ENCODE data around the gene IMPG1.
"Not testable (repeated sequence)": the region's sequence is repeated elsewhere in the genome, so short reads cannot be mapped to it uniquely, and the experiment has no call there.

Gene IMPG1

DNA sequence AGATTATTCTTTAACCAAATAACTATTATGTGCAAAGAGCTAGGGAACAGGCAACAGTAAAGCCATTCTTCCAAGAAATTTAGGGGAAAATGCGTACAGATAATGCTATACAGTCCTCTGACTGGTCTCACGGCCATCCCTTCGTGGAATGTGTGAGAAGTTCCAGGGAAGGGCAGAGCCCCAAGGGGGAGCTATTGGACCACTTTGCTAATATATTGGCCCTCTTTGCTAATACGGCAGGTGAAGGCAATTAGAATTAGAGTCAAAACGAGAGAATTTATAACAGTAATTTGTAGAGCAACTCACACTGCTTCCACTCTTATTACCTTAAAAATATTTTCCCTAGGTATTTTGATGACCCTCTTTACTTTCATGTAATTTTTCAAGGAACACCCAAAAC lies 140.4 kb downstream of the IMPG1 start:
- H3K27ac ChIP-seq (ENCODE audit: low read depth, low read length) = no peak overlapping the region
- H3K9ac ChIP-seq (ENCODE audit: low read length) = no peak overlapping the region

DNA sequence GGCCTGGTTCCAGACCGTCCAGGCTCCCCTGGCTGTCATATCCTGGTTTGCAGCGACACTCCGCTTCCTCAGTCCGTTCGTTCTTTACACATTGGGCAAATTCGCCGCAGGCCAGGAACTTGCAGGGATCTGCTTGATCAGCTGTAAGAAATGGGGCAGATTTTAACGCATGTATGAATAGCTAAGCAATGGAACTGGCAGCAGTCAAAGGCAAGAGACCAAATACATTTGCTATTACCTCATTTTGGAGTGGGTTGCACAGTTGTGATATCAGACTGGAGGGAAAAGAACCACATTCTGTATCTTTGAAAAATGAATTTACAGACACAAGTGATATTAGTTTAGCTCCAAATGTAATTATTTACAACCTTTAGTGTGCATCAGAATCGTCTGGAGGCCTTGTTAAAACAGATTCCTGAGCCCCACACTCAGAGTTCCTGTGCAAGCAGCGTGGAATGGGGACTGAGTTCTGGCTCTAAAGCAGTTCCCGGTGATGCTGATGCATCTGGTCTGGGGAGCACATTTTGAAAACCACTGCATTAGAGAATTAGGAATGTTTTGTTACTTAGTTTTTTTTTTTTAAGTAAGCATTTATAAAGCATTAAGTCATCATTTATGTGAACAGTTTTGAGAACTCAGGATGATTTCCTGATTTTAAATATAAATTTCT lies 141.3 kb downstream of the IMPG1 start:
- Histone ChIP-seq H3K4me1 (ENCODE audit: control insufficient read depth, insufficient read depth, low read length) (peaks cover 12% of the 10 kb centered on the region; the same call in 1 of the 2 replicates), H3K27me3 (ENCODE audit: control insufficient read depth, insufficient read depth, low read length) (peaks cover 6% of the 10 kb centered on the region), H3K4me3 (ENCODE audit: low read depth, low read length) (no peak overlapping the region), H3K9ac (ENCODE audit: low read length) (no peak overlapping the region), H3K9me3 (ENCODE audit: control insufficient read depth, insufficient read depth, low read depth, low read length) (no peaks in the 10 kb centered on the region), H3K27ac (ENCODE audit: low read depth, low read length) (no peak overlapping the region), H3K36me3 (ENCODE audit: control insufficient read depth, insufficient read depth, low read length) (no peaks in the 10 kb centered on the region)

More for the DNA sequence above, 140.4 kb downstream of the IMPG1 start:
- no peak overlapping the region for H3K4me3 ChIP-seq (ENCODE audit: low read depth, low read length)
- peaks cover 15% of the 10 kb centered on the region for H3K27me3 ChIP-seq (ENCODE audit: control insufficient read depth, insufficient read depth, low read length)
- H3K4me1 ChIP-seq (ENCODE audit: control insufficient read depth, insufficient read depth, low read length) = peaks cover 12% of the 10 kb centered on the region; the same call in 1 of the 2 replicates
- no peaks in the 10 kb centered on the region for H3K9me3 ChIP-seq (ENCODE audit: control insufficient read depth, insufficient read depth, low read depth, low read length)
- no peaks in the 10 kb centered on the region for H3K36me3 ChIP-seq (ENCODE audit: control insufficient read depth, insufficient read depth, low read length)

DNA sequence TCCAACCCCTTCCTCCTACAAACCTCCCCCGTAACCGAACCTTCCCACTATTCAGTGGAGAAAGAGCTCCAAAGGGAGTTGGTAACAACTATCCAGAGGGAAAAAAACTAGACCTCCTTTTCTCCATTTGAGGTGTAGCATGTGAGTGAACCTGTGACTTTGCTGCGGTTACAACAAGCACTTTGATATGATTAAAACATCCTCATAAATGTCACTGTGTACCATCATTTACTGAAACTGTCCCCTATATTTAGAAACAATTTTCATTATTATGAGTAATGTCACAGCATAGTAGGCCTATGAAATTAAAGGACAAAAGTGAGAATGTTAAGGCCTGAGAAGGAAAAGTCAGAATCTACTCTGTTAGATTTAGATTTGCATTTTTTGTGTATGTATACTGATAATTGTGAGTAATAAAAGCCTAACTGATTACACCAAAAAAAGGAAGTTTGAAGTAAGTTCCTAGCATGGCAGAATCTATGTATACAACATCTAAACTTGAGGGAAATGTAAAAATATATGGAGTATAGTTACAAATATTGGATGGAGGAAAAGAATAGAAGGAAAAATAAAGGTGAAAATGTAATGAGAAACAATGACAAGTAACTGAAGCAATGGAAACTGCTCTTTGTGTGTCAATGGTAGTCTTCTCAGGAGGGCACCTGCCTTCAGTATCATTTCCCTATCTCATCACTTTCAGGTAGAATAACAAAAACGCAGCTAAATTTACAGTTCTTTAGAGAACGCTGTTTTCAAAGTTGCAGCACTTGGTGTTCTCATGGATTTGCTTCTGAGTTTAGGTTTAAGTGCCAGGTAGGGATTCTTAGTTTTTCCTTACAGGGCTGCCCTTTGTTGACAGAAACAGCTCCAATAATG lies 145.9 kb downstream of the IMPG1 start:
- no peaks in the 10 kb centered on the region for H3K27me3 ChIP-seq (ENCODE audit: control insufficient read depth, insufficient read depth, low read length)
- H3K4me3 ChIP-seq (ENCODE audit: low read depth, low read length) = no peak overlapping the region
- no peaks in the 10 kb centered on the region for H3K9me3 ChIP-seq (ENCODE audit: control insufficient read depth, insufficient read depth, low read depth, low read length)
- H3K27ac ChIP-seq (ENCODE audit: low read depth, low read length) = no peak overlapping the region
- no peaks in the 10 kb centered on the region for H3K36me3 ChIP-seq (ENCODE audit: control insufficient read depth, insufficient read depth, low read length)
- H3K4me1 ChIP-seq (ENCODE audit: control insufficient read depth, insufficient read depth, low read length) = no peaks in the 10 kb centered on the region
- no peak overlapping the region for H3K9ac ChIP-seq (ENCODE audit: low read length)

DNA sequence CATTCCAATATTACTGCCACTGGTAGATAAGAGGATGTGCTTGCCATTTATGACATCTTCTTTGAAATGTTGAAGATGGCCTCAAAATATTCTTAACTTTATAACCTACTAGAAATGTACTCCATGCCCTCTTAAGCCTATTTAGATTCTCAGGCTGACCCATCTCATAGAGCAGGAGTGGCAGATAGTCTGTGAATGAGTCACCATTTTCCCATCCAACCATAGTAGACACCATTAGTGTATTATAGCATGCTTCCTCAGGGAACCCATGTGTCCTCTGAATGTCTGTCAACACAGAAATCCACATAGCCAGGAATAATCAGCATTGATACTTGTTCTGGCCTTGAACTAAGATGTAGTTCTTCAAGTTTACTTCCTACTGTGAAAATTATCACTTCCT lies 150.2 kb downstream of the IMPG1 start:
- no peaks in the 10 kb centered on the region for H3K9me3 ChIP-seq (ENCODE audit: control insufficient read depth, insufficient read depth, low read depth, low read length)
- peaks cover 4% of the 10 kb centered on the region; the same call in 1 of the 2 replicates for H3K4me1 ChIP-seq (ENCODE audit: control insufficient read depth, insufficient read depth, low read length)
- no peaks in the 10 kb centered on the region for H3K27me3 ChIP-seq (ENCODE audit: control insufficient read depth, insufficient read depth, low read length)
- H3K4me3 ChIP-seq (ENCODE audit: low read depth, low read length) = no peak overlapping the region
- no peak overlapping the region for H3K27ac ChIP-seq (ENCODE audit: low read depth, low read length)
- no peak overlapping the region for H3K9ac ChIP-seq (ENCODE audit: low read length)
- no peaks in the 10 kb centered on the region for H3K36me3 ChIP-seq (ENCODE audit: control insufficient read depth, insufficient read depth, low read length)

DNA sequence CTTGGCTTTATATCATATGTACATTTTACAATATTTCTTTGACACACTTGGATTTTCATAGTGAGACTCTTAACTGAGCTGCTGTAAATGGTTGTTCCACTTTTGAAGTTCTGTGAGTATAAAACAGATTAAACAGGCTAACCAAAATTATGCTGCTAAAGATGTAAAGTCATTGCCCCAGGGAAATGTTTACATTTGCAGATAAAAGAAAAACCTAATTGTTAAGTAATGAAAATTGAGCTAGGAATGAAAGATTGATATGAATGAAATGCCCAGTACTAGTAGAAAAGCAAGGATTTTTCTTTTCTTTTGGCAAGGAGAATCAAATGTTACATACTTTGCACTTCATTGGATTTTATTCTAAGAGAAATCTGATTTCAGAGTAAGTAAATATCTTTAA lies 159.4 kb downstream of the IMPG1 start:
- Histone ChIP-seq H3K9ac (ENCODE audit: low read length) (no peak overlapping the region), H3K4me3 (ENCODE audit: low read depth, low read length) (no peak overlapping the region), H3K4me1 (ENCODE audit: control insufficient read depth, insufficient read depth, low read length) (peaks cover 5% of the 10 kb centered on the region; the same call in 1 of the 2 replicates), H3K27ac (ENCODE audit: low read depth, low read length) (no peak overlapping the region), H3K9me3 (ENCODE audit: control insufficient read depth, insufficient read depth, low read depth, low read length) (no peaks in the 10 kb centered on the region), H3K27me3 (ENCODE audit: control insufficient read depth, insufficient read depth, low read length) (no peaks in the 10 kb centered on the region), H3K36me3 (ENCODE audit: control insufficient read depth, insufficient read depth, low read length) (peaks cover 6% of the 10 kb centered on the region)

DNA sequence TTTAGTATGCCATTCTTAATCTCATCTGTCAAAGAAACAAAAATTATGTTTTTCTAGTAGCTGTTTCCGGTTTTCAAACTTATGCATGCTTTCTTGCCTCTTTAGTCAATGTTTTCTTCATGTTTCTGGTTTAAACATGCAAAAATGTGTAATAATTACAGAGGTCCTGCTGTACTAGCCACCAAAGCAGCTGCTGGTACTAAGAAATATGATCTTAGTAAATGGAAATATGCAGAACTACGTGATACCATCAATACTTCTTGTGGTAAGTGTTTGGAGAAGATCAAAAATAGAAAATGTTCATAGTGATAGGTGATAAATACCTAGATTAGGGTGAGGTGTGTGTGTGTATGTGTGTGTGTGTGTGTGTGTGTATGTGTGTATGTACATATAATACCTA lies 165.0 kb downstream of the IMPG1 start:
- no peaks in the 10 kb centered on the region for H3K27me3 ChIP-seq (ENCODE audit: control insufficient read depth, insufficient read depth, low read length)
- H3K4me1 ChIP-seq (ENCODE audit: control insufficient read depth, insufficient read depth, low read length) = no peaks in the 10 kb centered on the region
- H3K36me3 ChIP-seq (ENCODE audit: control insufficient read depth, insufficient read depth, low read length) = no peaks in the 10 kb centered on the region
- no peak overlapping the region for H3K27ac ChIP-seq (ENCODE audit: low read depth, low read length)
- H3K9ac ChIP-seq (ENCODE audit: low read length) = no peak overlapping the region
- no peak overlapping the region for H3K4me3 ChIP-seq (ENCODE audit: low read depth, low read length)
- H3K9me3 ChIP-seq (ENCODE audit: control insufficient read depth, insufficient read depth, low read depth, low read length) = peaks cover 2% of the 10 kb centered on the region; the same call in 1 of the 2 replicates

DNA sequence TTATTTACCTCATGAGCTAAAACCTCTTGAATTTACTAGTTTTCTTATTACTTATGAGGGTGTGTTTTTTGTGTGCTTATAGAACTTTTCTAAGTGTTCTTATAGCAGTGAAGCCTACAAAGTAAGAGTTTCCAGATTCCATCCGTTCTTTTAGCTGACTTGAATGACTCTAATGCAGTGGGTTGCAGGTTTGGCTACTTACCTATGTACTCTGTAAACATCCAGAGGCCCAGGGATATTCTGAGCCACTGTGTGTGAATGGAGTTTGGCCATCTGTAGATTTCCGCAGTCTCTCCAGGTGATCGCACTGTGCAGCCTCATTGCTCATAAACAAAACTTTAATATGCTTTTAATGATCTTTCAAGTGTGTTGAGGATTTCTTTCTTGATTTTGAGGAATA lies 165.6 kb downstream of the IMPG1 start:
- H3K9me3 ChIP-seq (ENCODE audit: control insufficient read depth, insufficient read depth, low read depth, low read length) = peaks cover 2% of the 10 kb centered on the region; the same call in 1 of the 2 replicates
- H3K27me3 ChIP-seq (ENCODE audit: control insufficient read depth, insufficient read depth, low read length) = no peaks in the 10 kb centered on the region
- no peak overlapping the region for H3K27ac ChIP-seq (ENCODE audit: low read depth, low read length)
- no peak overlapping the region for H3K9ac ChIP-seq (ENCODE audit: low read length)
- H3K36me3 ChIP-seq (ENCODE audit: control insufficient read depth, insufficient read depth, low read length) = no peaks in the 10 kb centered on the region
- no peak overlapping the region for H3K4me3 ChIP-seq (ENCODE audit: low read depth, low read length)
- H3K4me1 ChIP-seq (ENCODE audit: control insufficient read depth, insufficient read depth, low read length) = no peaks in the 10 kb centered on the region

DNA sequence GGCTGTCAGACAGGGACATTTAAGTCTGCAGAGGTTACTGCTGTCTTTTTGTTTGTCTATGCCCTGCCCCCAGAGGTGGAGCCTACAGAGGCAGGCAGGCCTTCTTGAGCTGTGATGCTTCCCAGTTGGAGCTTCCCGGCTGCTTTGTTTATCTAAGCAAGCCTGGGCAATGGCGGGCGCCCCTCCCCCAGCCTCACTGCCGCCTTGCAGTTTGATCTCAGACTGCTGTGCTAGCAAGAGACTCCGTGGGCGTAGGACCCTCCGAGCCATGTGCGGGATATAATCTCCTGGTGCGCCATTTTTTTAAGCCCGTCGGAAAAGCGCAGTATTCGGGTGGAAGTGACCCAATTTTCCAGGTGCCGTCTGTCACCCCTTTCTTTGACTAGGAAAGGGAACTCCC lies 167.3 kb downstream of the IMPG1 start:
- not testable (repeated sequence) for H3K27ac ChIP-seq (ENCODE audit: low read depth, low read length); H3K9me3 ChIP-seq (ENCODE audit: control insufficient read depth, insufficient read depth, low read depth, low read length); H3K4me1 ChIP-seq (ENCODE audit: control insufficient read depth, insufficient read depth, low read length); H3K4me3 ChIP-seq (ENCODE audit: low read depth, low read length); H3K27me3 ChIP-seq (ENCODE audit: control insufficient read depth, insufficient read depth, low read length); H3K36me3 ChIP-seq (ENCODE audit: control insufficient read depth, insufficient read depth, low read length); H3K9ac ChIP-seq (ENCODE audit: low read length)

DNA sequence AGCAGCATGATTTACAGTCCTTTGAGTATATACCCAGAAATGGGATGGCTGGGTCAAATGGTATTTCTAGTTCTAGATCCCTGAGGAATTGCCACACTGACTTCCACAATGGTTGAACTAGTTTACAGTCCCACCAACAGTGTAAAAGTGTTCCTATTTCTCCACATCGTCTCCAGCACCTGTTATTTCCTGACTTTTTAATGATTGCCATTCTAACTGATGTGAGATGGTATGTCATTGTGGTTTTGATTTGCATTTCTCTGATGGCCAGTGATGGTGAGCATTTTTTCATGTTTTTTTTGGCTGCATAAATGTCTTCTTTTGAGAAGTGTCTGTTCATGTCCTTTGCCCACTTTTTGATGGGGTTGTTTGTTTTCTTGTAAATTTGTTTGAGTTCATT lies 172.2 kb downstream of the IMPG1 start:
- not testable (repeated sequence) for H3K4me3 ChIP-seq (ENCODE audit: low read depth, low read length); H3K36me3 ChIP-seq (ENCODE audit: control insufficient read depth, insufficient read depth, low read length); H3K27me3 ChIP-seq (ENCODE audit: control insufficient read depth, insufficient read depth, low read length); H3K27ac ChIP-seq (ENCODE audit: low read depth, low read length); H3K9ac ChIP-seq (ENCODE audit: low read length); H3K4me1 ChIP-seq (ENCODE audit: control insufficient read depth, insufficient read depth, low read length); H3K9me3 ChIP-seq (ENCODE audit: control insufficient read depth, insufficient read depth, low read depth, low read length)

DNA sequence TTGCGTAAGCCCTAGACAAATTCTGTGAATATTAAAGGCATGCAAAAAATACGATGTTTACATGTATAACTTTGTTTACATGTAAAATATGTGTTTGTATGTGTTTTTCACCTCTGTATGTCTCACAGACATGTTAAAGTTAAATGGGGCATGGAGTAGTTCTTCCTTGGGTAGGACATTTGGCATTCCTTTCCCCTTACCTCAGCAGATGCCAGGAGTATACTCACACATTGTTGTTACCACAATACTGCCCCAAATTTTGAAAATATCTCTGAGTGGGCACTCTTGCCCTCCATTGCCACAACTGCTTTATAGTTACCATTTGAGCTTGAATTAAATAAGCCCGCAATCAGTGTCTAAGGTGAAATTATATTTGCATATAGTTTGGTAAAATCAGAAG lies 175.9 kb downstream of the IMPG1 start:
- Histone ChIP-seq H3K9me3 (ENCODE audit: control insufficient read depth, insufficient read depth, low read depth, low read length) (no peaks in the 10 kb centered on the region), H3K9ac (ENCODE audit: low read length) (no peak overlapping the region), H3K4me1 (ENCODE audit: control insufficient read depth, insufficient read depth, low read length) (no peaks in the 10 kb centered on the region), H3K27ac (ENCODE audit: low read depth, low read length) (no peak overlapping the region), H3K4me3 (ENCODE audit: low read depth, low read length) (no peak overlapping the region), H3K36me3 (ENCODE audit: control insufficient read depth, insufficient read depth, low read length) (peaks cover 3% of the 10 kb centered on the region; the same call in 1 of the 2 replicates), H3K27me3 (ENCODE audit: control insufficient read depth, insufficient read depth, low read length) (no peaks in the 10 kb centered on the region)

DNA sequence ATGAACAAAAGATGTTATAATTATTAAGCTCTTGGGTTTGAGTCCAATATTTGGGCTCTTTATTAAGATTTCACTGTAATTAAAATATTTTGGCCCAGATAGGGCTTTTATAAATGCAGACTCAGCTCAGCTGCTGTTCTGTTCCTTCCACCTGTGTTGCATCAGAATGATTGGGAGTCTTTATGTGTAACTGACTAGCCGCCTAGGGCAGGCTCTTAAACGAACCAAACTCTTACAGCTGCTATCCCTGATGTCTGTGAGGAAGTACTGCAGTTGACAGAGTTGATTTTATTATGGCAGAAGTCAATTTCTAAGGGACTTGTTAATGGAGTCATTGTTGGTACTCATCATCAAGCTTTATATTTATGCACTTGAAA lies 178.7 kb downstream of the IMPG1 start:
- Histone ChIP-seq H3K4me1 (ENCODE audit: control insufficient read depth, insufficient read depth, low read length) (no peaks in the 10 kb centered on the region), H3K27ac (ENCODE audit: low read depth, low read length) (no peak overlapping the region), H3K9me3 (ENCODE audit: control insufficient read depth, insufficient read depth, low read depth, low read length) (no peaks in the 10 kb centered on the region), H3K4me3 (ENCODE audit: low read depth, low read length) (no peak overlapping the region), H3K36me3 (ENCODE audit: control insufficient read depth, insufficient read depth, low read length) (peaks cover 7% of the 10 kb centered on the region), H3K27me3 (ENCODE audit: control insufficient read depth, insufficient read depth, low read length) (no peaks in the 10 kb centered on the region), H3K9ac (ENCODE audit: low read length) (no peak overlapping the region)

All from HUES6 (cell line).